T47D (cell line): ENCODE data around the gene ANKRD34A.
"Not testable (repeated sequence)": the region's sequence is repeated elsewhere in the genome, so short reads cannot be mapped to it uniquely, and the experiment has no call there.

Source experiments
- DNase-seq, 2 experiments: peaks; one replicate each; pipeline versions ENCODE4 v3.0.0 to v3.0.0-alpha.2; 2011 to 2012; ENCODE audit warnings: low read depth in 1 of 2, low spot score in 1 of 2
- JUND ChIP-seq: IDR thresholded peaks from 2 replicates; pipeline ENCODE4 v1.6.1; 2012; ENCODE audit warnings: low read depth
- in situ Hi-C: cut with HindIII; loops from 2 replicates; pipeline ENCODE4 v1.10.0; 2016; ENCODE audit warnings: low sequenced_read_pairs, low pct_unique_long_range_greater_than_20kb

ANKRD34A gene

DNA sequence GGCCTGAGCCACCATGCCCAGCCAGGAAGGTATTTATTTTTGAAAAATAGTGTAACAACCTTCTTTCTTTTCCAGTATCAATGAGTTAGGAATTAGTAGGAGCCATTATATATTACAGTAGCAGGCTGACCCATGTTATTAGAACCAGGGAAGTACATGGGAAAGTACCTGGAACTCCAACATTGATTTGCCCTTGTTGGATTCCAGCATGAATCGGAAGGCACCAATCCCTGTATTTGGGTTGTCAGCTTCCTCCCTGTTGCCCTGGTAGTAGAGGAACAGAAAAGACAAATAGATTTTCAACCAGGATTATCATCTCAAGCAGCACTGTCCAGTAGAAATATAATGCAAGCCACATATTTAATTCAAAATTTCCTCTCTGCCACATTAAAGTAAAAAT is 26.9 kb downstream of the ANKRD34A start:
- no peak for TF ChIP-seq JUND
- no peak for DNase-seq
- in situ Hi-C loops, result no loop called here

DNA sequence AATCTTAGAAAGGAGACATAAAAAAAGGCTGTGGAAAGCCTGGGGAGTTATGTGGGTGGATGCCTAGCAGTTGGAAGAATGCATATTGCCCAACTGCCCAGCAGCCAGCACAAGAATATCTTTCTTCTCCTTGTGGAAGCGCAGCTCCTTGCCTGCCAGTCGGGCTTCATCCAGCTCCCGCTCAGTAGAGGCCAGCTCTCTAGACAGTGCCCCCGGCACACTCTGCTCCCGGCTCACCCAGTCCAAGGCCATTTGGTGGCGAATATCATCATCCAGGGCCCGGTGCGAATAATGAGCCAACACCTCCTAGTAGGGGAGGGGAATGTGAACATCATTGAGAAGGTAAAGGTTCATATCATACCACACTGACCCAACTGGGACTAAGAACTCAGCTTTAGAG is 28.1 kb downstream of the ANKRD34A start:
- no peak for TF ChIP-seq JUND
- no peak for DNase-seq
- in situ Hi-C loops, result no loop called here

DNA sequence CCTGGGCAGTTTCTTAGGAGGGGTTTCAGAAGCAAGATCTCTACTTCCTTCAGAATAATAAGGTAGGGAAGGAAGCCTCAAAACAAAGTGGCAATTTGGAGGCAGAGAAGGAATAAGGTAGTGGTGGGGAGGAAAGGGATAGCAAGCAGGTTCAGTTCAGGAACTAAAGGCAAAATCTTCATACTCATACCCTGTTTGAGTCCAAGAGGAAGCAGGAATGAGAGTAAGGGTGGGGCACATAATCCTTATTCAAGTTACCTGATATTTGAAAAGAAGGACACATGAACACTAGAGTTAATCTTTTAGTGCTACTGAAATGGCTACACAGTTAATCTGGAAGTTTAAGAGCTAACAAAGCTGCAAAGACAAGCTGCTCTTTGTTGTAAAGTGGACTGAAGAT is 28.7 kb downstream of the ANKRD34A start:
- no peak for TF ChIP-seq JUND
- no peak for DNase-seq
- in situ Hi-C loops, result no loop called here

DNA sequence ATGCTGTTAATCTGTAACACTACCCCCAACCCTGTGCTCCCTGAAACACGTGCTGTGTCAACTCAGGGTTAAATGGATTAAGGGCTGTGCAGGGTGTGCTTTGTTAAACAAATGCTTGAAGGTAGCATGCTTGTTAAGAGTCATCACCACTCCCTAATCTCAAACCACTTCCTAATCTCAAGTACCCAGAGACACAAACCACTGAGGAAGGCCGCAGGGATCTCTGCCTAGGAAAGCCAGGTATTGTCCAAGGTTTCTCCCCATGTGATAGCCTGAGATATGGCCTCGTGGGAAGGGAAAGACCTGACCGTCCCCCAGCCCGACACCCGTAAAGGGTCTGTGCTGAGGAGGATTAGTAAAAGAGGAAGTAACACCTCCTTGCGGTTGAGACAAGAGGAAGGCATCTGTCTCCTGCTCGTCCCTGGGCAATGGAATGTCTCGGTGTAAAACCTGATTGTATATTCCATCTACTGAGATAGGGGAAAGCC is 31.8 kb downstream of the ANKRD34A start:
- DNase-seq, in situ Hi-C loops: not testable (repeated sequence)

DNA sequence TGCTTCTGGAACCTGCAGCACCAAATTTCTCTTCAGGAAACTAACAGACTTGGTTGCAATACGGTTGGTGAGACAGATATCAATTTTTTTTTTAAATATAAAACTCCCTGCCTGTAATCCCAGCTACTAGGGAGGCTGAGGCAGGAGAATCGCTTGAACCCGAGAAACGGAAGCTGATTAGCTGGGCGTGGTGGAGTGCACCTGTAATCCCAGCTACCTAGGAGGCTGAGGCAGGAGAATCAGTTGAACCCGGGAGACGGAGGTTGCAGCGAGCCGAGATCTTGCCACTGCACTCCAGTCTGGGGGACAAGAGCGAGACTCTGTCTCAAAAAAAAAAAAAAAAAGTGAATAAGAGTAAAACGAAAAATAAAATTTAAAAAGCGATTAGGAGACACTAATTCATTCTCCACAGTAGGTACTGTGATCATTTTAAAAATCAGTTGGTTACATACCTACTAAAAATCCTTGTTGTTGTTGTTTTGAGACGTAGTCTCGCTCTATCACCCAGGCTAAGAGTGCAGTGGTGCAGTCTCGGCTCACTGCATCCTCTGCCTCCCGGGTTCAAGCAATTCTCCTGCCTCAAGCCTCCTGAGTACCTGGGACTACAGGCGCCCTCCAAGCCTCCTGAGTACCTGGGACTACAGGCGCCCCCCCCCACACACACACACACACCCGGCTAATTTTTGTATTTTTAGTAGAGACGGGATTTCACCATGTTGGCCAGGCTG is 36.3 kb downstream of the ANKRD34A start:
- no peak for TF ChIP-seq JUND
- in situ Hi-C loops, result no loop called here

GRCh38 chr1:145927063-145927886 is 37.1 kb downstream of the ANKRD34A start, which contains the start of gene RBM8A:
Gene RBM8A (minus strand): TSS chr1:145927484. CDS start chr1:145927426, 58 bp downstream.
- in situ Hi-C loops, result no loop called here
- DNase-seq, result peak; percentile 65 to 100
- no peak for TF ChIP-seq JUND

More for the DNA sequence above, 36.3 kb downstream of the ANKRD34A start:
- no peak for DNase-seq

DNA sequence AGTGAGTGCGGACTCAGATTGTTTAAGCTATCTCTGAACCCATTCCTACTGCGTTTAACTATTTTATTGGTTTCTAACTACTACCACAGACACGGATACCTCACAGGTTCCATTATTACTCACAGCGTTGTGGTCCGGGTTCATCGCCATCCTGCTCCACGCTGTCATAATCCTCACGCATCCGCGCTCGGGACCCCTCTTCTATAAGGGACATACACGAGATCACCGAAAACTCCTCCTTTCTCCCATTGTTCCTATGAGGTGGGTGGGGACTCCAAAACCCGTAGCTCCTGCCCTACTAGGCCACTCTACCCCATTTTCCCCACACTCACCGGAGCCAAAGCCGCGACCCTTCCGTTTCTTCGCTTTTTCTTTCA is 37.7 kb downstream of the ANKRD34A start:
- TF ChIP-seq JUND, result no peak
- no peak for DNase-seq
- in situ Hi-C loops, result no loop called here

DNA sequence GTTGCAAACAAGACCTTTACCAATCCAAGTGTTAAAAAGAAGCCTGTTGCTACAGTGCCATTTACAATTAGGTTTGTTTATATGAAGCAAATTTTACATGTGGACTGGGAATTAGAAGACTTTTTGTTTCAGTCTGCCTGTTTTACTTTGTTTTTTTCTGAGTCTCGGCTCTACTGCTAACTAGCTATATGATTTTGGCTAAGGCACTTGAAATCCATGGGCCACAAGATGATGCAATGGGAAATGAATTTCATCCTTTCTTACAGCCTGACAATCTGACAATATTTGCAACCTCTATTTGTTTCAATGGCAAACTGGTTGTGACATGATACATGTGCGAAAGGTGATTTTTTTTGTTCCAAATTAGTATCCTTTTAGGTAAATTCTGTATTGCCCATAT is 42.1 kb downstream of the ANKRD34A start:
- no peak for TF ChIP-seq JUND
- in situ Hi-C loops, result no loop called here
- no peak for DNase-seq

DNA sequence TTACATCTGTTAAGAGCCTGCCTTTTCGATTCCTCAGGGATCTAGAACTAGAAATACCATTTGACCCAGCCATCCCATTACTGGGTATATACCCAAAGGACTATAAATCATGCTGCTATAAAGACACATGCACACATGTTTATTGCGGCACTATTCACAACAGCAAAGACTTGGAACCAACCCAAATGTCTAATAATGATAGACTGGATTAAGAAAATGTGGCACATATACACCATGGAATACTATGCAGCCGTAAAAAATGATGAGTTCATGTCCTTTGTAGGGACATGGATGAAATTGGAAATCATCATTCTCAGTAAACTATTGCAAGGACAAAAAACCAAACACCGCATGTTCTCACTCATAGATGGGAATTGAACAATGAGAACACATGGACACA is 44.1 kb downstream of the ANKRD34A start:
- in situ Hi-C loops, DNase-seq: not testable (repeated sequence)

DNA sequence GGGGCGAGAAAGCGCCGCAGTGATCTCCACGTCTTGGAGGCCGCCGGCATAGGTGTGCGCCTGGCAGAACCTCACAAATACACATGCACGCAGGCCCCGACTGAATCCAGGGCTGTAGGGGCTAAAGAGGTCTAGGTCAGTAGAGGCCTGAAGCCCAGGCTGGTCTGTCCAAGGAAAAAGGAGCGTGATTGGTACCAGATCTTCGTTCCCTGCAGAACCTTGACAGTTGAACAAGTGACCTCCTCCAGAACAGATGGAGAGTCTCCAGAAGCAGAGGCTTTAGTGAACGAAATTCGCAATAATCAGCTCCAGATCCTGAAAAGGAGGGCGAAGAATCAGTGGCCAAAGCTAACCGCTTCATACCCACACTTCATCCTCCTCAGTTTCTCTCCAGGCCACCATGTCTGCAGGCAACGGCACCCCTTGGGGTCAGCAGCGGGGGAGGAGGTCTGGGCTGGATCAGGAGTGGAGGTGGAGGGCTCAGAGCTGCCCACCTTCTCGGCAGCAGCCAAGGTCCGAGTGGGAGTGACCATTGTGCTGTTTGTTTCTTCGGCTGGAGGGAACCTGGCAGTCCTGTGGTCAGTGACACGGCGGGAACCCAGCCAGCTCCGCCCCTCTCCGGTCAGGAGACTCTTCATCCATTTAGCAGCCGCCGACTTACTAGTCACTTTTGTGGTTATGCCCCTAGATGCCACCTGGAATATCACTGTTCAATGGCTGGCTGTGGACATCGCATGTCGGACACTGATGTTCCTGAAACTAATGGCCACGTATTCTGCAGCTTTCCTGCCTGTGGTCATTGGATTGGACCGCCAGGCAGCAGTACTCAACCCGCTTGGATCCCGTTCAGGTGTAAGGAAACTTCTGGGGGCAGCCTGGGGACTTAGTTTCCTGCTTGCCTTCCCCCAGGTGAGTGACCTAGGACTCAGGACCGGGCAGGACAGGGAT is 45.1 kb downstream of the ANKRD34A start:
- DNase-seq, result peak; percentile 77
- in situ Hi-C loops, result no loop called here
- no peak for TF ChIP-seq JUND

DNA sequence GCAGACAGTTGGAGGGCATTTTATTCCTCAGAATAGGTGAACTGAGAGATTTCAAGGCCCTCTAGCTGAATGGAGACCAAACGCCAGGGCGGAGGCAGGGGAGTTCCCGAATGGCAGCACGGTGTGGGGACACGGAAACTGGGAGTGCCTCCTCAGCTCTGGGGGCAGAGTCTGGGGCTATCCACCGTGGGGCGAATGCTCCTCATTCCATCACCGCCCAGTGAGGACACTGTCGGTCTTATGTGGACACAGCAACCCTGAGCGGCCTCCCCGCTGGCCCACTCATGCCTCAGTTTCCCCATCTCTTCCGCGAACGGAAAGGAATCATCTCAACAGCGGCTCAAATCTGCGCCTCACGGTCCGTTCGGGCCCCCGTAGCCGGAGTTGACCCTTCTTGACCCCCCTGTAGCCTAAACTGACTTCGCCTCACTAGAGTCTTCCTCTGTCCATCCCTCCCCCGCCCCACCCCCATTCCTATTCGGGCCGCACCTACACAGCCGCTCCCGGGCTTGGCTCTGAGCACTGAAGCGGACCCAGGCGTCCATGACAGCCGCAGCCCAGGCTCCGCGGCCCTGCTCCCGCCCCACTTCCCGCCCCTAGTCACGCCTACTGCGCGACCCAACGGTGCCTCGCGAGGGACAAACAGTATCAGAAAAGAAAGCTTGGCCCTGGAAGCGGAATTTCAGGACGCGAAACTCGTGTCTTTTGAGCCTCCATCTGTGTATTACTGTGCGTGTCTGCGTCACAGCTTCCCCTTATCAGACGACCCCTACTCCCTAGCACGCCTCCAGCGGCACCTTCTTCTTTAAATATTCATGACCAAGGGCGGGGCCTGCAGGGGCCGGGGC is 46.0 kb downstream of the ANKRD34A start, which contains the start of gene PEX11B:
PEX11B (minus strand) TSS at position 574 of the 848 bp plus-strand sequence; CDS start at position 545, 29 bp downstream.
- peak; percentile 79 to 94 for DNase-seq
- in situ Hi-C loops, result no loop called here
- no peak for TF ChIP-seq JUND

GRCh38 chr1:145917595-145917994 is 46.8 kb downstream of the ANKRD34A start:
- no peak for TF ChIP-seq JUND
- in situ Hi-C loops, result no loop called here
- DNase-seq, result no peak
